WTC11 (cell line): ENCODE measurements around the gene NME8. TPM values are rescaled to one million over a fixed set of nuclear protein-coding genes. Genes with fewer than 3 reads are reported as not detected.

ENCODE experiments used
- ATAC-seq: fragments of 200-7000 bp; cut with Tn5 transposase; 2 replicates; pipeline ENCODE4 v1.10.0; 2021; ENCODE audit warnings: mild to moderate bottlenecking, moderate library complexity
- CTCF ChIA-PET: fragments of 300-600 bp; sonication (Branson Sonifier 250); formaldehyde crosslinking; loops from one replicate; lab custom pipeline; 2021; ENCODE audit warnings: antibody characterized with exemption; lab: Charles Lee
- POLR2A ChIA-PET: fragments of 350-600 bp; sonication (Branson Sonifier 250); formaldehyde crosslinking; loops from one replicate; lab custom pipeline; 2021; ENCODE audit warnings: antibody characterized with exemption; lab: Charles Lee
- DNase-seq: peaks from one replicate; pipeline ENCODE4 v3.0.0; 2021; ENCODE audit warnings: low spot score
- H3K27ac Mint-ChIP-seq: 2 replicates; pipeline ENCODE4 v1.8.0; 2021; ENCODE audit warnings: mixed read lengths
- H3K27me3 Mint-ChIP-seq: 2 replicates; pipeline ENCODE4 v1.8.0; 2021; ENCODE audit warnings: low read depth, mild to moderate bottlenecking, moderate library complexity, mixed read lengths
- H3K36me3 Mint-ChIP-seq: 2 replicates; pipeline ENCODE4 v1.8.0; 2021; ENCODE audit warnings: mixed read lengths
- H3K4me1 Mint-ChIP-seq: 2 replicates; pipeline ENCODE4 v1.8.0; 2022; ENCODE audit warnings: mixed read lengths
- H3K4me3 Mint-ChIP-seq: 2 replicates; pipeline ENCODE4 v1.8.0; 2021; ENCODE audit warnings: mild to moderate bottlenecking, moderate library complexity, mixed read lengths
- H3K9me3 Mint-ChIP-seq: 2 replicates; pipeline ENCODE4 v1.8.0; 2021; ENCODE audit warnings: mixed read lengths
- ATF2 ChIP-seq: sonication (generic); formaldehyde crosslinking; IDR thresholded peaks from 2 replicates; pipeline ENCODE4 v1.8.1; 2022; ENCODE audit warnings: low read depth, missing genetic modification reagents, borderline replicate concordance
- E2F4 ChIP-seq: sonication (generic); formaldehyde crosslinking; IDR thresholded peaks from 2 replicates; pipeline ENCODE4 v1.8.1; 2022; ENCODE audit warnings: low read depth, mild to moderate bottlenecking, moderate library complexity, missing genetic modification reagents, borderline replicate concordance
- ETV6 ChIP-seq: sonication (generic); formaldehyde crosslinking; IDR thresholded peaks from 2 replicates; pipeline ENCODE4 v1.8.1; 2022; ENCODE audit warnings: mild to moderate bottlenecking, missing genetic modification reagents
- FOXJ3 ChIP-seq: sonication (generic); formaldehyde crosslinking; IDR thresholded peaks from 2 replicates; pipeline ENCODE4 v1.9.0; 2021; ENCODE audit warnings: missing genetic modification reagents, mild to moderate bottlenecking, borderline replicate concordance
- KAT7 ChIP-seq: sonication (generic); formaldehyde crosslinking; IDR thresholded peaks from 2 replicates; pipeline ENCODE4 v1.8.1; 2023; ENCODE audit warnings: missing genetic modification reagents, mild to moderate bottlenecking, borderline replicate concordance
- MXD4 ChIP-seq: fragments of 250-450 bp; sonication (Bioruptor Pico); IDR thresholded peaks from 2 replicates; pipeline ENCODE4 v1.8.0; 2021; ENCODE audit warnings: mild to moderate bottlenecking, moderate library complexity, borderline replicate concordance
- TEAD1 ChIP-seq: sonication (generic); formaldehyde crosslinking; IDR thresholded peaks from 2 replicates; pipeline ENCODE4 v1.8.0; 2022; ENCODE audit warnings: mild to moderate bottlenecking, missing genetic modification reagents
- ZNF219 ChIP-seq: sonication (generic); formaldehyde crosslinking; IDR thresholded peaks from 2 replicates; pipeline ENCODE4 v1.8.0; 2023; ENCODE audit warnings: missing genetic modification reagents, mild to moderate bottlenecking, borderline replicate concordance
- ZNF416 ChIP-seq: fragments of 250-450 bp; sonication (Bioruptor Pico); IDR thresholded peaks from 2 replicates; pipeline ENCODE4 v1.9.0; 2021; ENCODE audit warnings: mild to moderate bottlenecking, inconsistent platforms
- total RNA-seq: library from RNA; stranded (reverse); gene quantifications from 3 replicates; pipeline ENCODE4 v1.2.3, GENCODE V29; 2021
- TF ChIP-seq, protein P1 (sequence below): sonication (generic); formaldehyde crosslinking; IDR thresholded peaks from 2 replicates; pipeline ENCODE4 v1.8.1; 2023; ENCODE audit warnings: mild to moderate bottlenecking, moderate library complexity, missing genetic modification reagents
- TF ChIP-seq, protein P2 (sequence below): sonication (generic); formaldehyde crosslinking; IDR thresholded peaks from 2 replicates; pipeline ENCODE4 v1.8.1; 2023; ENCODE audit warnings: mild to moderate bottlenecking, missing genetic modification reagents
- TF ChIP-seq, protein P3 (sequence below): sonication (generic); formaldehyde crosslinking; IDR thresholded peaks from 2 replicates; pipeline ENCODE4 v1.8.0; 2023; ENCODE audit warnings: mild to moderate bottlenecking, missing genetic modification reagents
- TF ChIP-seq, protein P4 (sequence below): sonication (generic); formaldehyde crosslinking; IDR thresholded peaks from 2 replicates; pipeline ENCODE4 v1.8.0; 2023; ENCODE audit warnings: missing genetic modification reagents, mild to moderate bottlenecking, borderline replicate concordance
- TF ChIP-seq, protein P5 (sequence below): sonication (generic); formaldehyde crosslinking; IDR thresholded peaks from 2 replicates; pipeline ENCODE4 v1.8.1; 2022; ENCODE audit warnings: missing genetic modification reagents, borderline replicate concordance

NME8 gene
- total RNA-seq, 1 experiment from 2014 or later, result 1.0 TPM

- TF ChIP-seq, protein P1, sequence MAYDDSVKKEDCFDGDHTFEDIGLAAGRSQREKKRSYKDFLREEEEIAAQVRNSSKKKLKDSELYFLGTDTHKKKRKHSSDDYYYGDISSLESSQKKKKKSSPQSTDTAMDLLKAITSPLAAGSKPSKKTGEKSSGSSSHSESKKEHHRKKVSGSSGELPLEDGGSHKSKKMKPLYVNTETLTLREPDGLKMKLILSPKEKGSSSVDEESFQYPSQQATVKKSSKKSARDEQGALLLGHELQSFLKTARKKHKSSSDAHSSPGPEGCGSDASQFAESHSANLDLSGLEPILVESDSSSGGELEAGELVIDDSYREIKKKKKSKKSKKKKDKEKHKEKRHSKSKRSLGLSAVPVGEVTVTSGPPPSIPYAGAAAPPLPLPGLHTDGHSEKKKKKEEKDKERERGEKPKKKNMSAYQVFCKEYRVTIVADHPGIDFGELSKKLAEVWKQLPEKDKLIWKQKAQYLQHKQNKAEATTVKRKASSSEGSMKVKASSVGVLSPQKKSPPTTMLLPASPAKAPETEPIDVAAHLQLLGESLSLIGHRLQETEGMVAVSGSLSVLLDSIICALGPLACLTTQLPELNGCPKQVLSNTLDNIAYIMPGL (CRISPR knock-in tag), result peak; percentile 87
- TF ChIP-seq, protein P2, sequence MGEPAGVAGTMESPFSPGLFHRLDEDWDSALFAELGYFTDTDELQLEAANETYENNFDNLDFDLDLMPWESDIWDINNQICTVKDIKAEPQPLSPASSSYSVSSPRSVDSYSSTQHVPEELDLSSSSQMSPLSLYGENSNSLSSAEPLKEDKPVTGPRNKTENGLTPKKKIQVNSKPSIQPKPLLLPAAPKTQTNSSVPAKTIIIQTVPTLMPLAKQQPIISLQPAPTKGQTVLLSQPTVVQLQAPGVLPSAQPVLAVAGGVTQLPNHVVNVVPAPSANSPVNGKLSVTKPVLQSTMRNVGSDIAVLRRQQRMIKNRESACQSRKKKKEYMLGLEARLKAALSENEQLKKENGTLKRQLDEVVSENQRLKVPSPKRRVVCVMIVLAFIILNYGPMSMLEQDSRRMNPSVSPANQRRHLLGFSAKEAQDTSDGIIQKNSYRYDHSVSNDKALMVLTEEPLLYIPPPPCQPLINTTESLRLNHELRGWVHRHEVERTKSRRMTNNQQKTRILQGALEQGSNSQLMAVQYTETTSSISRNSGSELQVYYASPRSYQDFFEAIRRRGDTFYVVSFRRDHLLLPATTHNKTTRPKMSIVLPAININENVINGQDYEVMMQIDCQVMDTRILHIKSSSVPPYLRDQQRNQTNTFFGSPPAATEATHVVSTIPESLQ (CRISPR knock-in tag), result no peak
- TF ChIP-seq KAT7 (0 out of 2 replicates have a peak, but pooled peaks have one; percentile 60), ZNF219 (CRISPR knock-in tag) (no peak), ETV6 (CRISPR knock-in tag) (peak; percentile 69; the same call in 1 of the 2 replicates)
- TF ChIP-seq, protein P3, sequence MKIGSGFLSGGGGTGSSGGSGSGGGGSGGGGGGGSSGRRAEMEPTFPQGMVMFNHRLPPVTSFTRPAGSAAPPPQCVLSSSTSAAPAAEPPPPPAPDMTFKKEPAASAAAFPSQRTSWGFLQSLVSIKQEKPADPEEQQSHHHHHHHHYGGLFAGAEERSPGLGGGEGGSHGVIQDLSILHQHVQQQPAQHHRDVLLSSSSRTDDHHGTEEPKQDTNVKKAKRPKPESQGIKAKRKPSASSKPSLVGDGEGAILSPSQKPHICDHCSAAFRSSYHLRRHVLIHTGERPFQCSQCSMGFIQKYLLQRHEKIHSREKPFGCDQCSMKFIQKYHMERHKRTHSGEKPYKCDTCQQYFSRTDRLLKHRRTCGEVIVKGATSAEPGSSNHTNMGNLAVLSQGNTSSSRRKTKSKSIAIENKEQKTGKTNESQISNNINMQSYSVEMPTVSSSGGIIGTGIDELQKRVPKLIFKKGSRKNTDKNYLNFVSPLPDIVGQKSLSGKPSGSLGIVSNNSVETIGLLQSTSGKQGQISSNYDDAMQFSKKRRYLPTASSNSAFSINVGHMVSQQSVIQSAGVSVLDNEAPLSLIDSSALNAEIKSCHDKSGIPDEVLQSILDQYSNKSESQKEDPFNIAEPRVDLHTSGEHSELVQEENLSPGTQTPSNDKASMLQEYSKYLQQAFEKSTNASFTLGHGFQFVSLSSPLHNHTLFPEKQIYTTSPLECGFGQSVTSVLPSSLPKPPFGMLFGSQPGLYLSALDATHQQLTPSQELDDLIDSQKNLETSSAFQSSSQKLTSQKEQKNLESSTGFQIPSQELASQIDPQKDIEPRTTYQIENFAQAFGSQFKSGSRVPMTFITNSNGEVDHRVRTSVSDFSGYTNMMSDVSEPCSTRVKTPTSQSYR (CRISPR knock-in tag), result no peak
- TF ChIP-seq, protein P4, sequence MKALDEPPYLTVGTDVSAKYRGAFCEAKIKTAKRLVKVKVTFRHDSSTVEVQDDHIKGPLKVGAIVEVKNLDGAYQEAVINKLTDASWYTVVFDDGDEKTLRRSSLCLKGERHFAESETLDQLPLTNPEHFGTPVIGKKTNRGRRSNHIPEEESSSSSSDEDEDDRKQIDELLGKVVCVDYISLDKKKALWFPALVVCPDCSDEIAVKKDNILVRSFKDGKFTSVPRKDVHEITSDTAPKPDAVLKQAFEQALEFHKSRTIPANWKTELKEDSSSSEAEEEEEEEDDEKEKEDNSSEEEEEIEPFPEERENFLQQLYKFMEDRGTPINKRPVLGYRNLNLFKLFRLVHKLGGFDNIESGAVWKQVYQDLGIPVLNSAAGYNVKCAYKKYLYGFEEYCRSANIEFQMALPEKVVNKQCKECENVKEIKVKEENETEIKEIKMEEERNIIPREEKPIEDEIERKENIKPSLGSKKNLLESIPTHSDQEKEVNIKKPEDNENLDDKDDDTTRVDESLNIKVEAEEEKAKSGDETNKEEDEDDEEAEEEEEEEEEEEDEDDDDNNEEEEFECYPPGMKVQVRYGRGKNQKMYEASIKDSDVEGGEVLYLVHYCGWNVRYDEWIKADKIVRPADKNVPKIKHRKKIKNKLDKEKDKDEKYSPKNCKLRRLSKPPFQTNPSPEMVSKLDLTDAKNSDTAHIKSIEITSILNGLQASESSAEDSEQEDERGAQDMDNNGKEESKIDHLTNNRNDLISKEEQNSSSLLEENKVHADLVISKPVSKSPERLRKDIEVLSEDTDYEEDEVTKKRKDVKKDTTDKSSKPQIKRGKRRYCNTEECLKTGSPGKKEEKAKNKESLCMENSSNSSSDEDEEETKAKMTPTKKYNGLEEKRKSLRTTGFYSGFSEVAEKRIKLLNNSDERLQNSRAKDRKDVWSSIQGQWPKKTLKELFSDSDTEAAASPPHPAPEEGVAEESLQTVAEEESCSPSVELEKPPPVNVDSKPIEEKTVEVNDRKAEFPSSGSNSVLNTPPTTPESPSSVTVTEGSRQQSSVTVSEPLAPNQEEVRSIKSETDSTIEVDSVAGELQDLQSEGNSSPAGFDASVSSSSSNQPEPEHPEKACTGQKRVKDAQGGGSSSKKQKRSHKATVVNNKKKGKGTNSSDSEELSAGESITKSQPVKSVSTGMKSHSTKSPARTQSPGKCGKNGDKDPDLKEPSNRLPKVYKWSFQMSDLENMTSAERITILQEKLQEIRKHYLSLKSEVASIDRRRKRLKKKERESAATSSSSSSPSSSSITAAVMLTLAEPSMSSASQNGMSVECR (CRISPR knock-in tag), result no peak; the same call in 1 of the 2 replicates
Observed at GRCh38 chr7:37920849-37921805, 72.7 kb downstream of the NME8 start (continued).

DNA sequence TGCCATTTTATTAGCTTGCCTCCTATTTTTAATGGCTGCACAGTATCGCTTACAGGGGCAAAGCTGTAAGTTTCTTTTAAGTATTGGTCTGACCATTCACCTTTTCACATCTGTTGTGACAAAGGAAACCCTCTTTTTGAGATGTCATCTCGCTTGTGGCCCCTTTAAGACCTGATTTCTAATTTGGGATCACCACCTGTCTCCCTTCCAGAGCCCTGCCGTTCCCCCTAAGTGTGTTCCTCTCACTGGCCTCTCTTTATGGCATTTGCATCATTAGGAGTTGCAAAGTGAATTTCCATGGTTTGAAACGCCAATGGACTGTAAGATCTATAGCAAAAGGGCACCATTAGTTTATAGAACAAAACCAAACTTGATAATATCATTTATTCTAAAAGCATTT lies 73.5 kb downstream of the NME8 start:
- ATAC-seq (no peak), DNase-seq (no peak)
- H3K9me3 Mint-ChIP-seq, result peaks cover 17% of the 10 kb centered on the region; the same call in 1 of the 2 replicates
- POLR2A ChIA-PET, result no interaction called here
- TF ChIP-seq FOXJ3 (CRISPR knock-in tag) (no peak), ZNF416 (CRISPR knock-in tag) (no peak)
- H3K4me3 Mint-ChIP-seq, result peak overlapping the region; percentile 75
- H3K4me1 Mint-ChIP-seq, result peaks cover 13% of the 10 kb centered on the region
- CTCF ChIA-PET, result interaction anchor here (0.7 to 2.1 kb wide), 4 partner anchors 8 to 424 kb away, joined by 3 to 8 read pairs (median 3); no protein-coding TSS in a partner anchor
- H3K36me3 Mint-ChIP-seq, result peaks cover 7% of the 10 kb centered on the region
- no peak overlapping the region for H3K27ac Mint-ChIP-seq
- H3K27me3 Mint-ChIP-seq, result peaks cover 44% of the 10 kb centered on the region

- H3K4me3 Mint-ChIP-seq, result no peak overlapping the region
- H3K27me3 Mint-ChIP-seq, result peaks cover 22% of the 10 kb centered on the region
- H3K36me3 Mint-ChIP-seq, result peaks cover 7% of the 10 kb centered on the region
- H3K4me1 Mint-ChIP-seq, result peaks cover 13% of the 10 kb centered on the region
- CTCF ChIA-PET, result no interaction called here
- H3K9me3 Mint-ChIP-seq, result peaks cover 17% of the 10 kb centered on the region; the same call in 1 of the 2 replicates
- H3K27ac Mint-ChIP-seq, result no peak overlapping the region
- POLR2A ChIA-PET, result no interaction called here
- ATAC-seq, result no peak
- DNase-seq, result no peak
- TF ChIP-seq TEAD1 (CRISPR knock-in tag) (no peak), ETV6 (CRISPR knock-in tag) (no peak), ATF2 (no peak), MXD4 (CRISPR knock-in tag) (no peak), E2F4 (CRISPR knock-in tag) (no peak)
- TF ChIP-seq, protein P5, sequence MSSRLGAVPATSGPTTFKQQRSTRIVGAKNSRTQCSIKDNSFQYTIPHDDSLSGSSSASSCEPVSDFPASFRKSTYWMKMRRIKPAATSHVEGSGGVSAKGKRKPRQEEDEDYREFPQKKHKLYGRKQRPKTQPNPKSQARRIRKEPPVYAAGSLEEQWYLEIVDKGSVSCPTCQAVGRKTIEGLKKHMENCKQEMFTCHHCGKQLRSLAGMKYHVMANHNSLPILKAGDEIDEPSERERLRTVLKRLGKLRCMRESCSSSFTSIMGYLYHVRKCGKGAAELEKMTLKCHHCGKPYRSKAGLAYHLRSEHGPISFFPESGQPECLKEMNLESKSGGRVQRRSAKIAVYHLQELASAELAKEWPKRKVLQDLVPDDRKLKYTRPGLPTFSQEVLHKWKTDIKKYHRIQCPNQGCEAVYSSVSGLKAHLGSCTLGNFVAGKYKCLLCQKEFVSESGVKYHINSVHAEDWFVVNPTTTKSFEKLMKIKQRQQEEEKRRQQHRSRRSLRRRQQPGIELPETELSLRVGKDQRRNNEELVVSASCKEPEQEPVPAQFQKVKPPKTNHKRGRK (CRISPR knock-in tag), result no peak
Observed at GRCh38 chr7:37923996-37924395, 75.6 kb downstream of the NME8 start.
